RWPE1 (cell line): ENCODE data around the gene RPS6KA3.

Experiments used
- CTCF ChIA-PET: fragments of 350-600 bp; sonication (Branson Sonifier 250); formaldehyde crosslinking; extraction: SDS; loops from one replicate; lab custom pipeline; 2021; lab: Yijun Ruan, JAX
- POLR2A ChIA-PET: fragments of 400-600 bp; formaldehyde crosslinking; extraction: SDS; loops from one replicate; lab custom pipeline; 2020; ENCODE audit warnings: antibody characterized with exemption; ENCODE audit not compliant: low non-redundant PET; lab: Yijun Ruan, JAX
- DNase-seq: peaks from one replicate; pipeline ENCODE4 v3.0.0; 2012; ENCODE audit warnings: low spot score
- H3K27ac ChIP-seq: fragments of 450-650 bp; 2 replicates; pipeline ENCODE4 v1.5.1; 2017
- CTCF ChIP-seq: fragments of 450-650 bp; conservative IDR thresholded peaks from 2 replicates; pipeline ENCODE4 v1.5.1; 2017; ENCODE audit warnings: low read depth, mild to moderate bottlenecking

Gene RPS6KA3

DNA sequence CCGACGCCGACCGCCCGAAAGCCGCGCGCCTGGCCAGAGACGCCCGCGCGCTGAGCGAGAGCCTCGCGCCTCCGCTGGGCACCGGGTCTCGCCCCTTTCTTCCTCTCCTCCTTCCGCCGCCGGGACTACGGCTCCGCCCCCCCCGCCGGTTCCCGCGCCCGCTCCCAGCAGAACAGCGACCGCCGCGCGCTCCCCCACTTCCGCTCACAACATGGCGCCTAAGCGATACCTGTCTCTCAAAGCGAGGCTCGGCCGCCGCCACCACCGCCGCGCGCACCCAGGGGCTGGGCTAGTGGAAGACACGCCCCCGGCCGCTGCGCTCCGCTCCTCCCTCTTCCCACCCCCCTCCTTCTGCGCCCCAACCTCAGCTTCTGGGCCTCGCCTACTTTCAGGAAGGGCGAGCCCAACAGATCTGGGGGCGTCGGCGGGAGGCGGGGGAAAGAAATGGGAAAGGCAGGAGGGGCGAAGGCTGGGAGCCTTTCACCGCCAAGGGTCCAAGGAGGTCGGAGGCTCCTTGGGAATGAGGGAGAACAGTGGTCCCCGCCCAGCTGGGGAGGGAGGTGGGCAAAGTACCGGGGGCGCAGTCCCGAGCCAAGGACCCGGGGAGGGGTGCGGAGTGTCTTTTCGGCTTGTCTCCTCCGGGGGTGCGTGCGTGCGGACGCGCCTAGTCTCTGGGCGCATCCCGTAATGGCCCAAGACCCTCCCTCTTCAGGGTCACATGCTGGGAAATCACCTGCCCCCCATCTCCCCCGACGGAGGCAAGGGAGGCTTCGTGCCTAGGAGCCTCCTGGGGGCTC, at the start of gene RPS6KA3:
Gene RPS6KA3, minus strand, starts transcription at position 100 of the 797 bp plus-strand sequence. CDS start 277 bp downstream, outside the sequence.
- DNase-seq = peak; percentile 75
- ChIA-PET CTCF (interaction anchor here (0.6 kb wide), 1 partner anchor 191 kb away, joined by 3 read pairs; no protein-coding TSS in a partner anchor), POLR2A (interaction anchor here (0.6 to 0.7 kb wide), 3 partner anchors 50 to 148 kb away, joined by 4 to 5 read pairs (median 4); no protein-coding TSS in a partner anchor)
- peak within 1 kb of the TSS; percentile 85 for H3K27ac ChIP-seq
- TF ChIP-seq CTCF = no peak

DNA sequence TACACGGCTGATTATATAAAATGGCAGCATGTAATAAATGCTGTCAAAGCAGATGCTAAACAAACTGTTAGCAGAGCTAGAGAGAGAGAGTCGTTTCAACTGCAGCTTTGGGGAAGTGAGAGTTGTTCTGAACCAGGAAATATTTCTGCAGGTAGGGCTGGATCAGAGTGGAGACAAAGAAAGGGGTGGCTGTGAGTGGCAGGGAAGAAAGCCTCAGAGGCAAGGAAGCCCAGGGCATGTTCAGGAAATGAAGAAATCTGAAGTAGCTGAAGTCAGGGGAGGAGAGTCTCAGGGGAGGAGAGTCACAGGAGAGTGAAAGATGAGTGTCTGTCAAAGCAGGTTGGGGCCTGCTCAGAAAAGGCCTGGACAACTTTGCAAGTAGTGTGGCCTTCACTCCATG, 48.4 kb upstream of the RPS6KA3 start:
- no peak for TF ChIP-seq CTCF
- ChIA-PET CTCF (no interaction called here), POLR2A (no interaction called here)
- peak; percentile 62 for DNase-seq
- H3K27ac ChIP-seq = no peak overlapping the region

- ChIA-PET POLR2A (no interaction called here), CTCF (no interaction called here)
- no peak for DNase-seq
- no peak overlapping the region for H3K27ac ChIP-seq
- TF ChIP-seq CTCF = no peak
Measured at GRCh38 chrX:20313899-20314298, 47.2 kb upstream of the RPS6KA3 start.

- POLR2A ChIA-PET = no interaction called here
- H3K27ac ChIP-seq = no peak overlapping the region
- no peak for DNase-seq
- TF ChIP-seq CTCF = no peak
- CTCF ChIA-PET = no interaction called here
Measured at GRCh38 chrX:20312018-20312417, 45.3 kb upstream of the RPS6KA3 start.

DNA sequence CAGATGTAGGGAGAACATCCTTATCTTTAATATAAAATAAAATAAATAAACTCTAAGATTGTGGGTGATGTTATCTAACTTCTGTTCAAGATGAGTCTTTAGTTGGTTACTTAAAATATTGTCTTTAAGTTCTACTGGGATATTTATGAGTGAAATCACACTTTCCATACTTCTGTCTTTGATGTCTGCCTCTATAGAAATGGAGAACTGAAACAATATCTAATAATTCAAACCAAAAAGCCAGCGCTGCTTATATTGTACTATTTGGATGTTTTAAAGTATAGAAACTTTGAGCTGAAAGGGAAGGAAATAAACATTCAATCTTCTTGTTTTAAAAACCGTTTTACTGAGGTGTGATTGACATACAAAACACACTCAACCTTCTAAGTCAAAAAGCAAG, 44.8 kb upstream of the RPS6KA3 start:
- CTCF ChIA-PET = no interaction called here
- no peak for DNase-seq
- no peak for TF ChIP-seq CTCF

GRCh38 chrX:20309806-20310205, 43.1 kb upstream of the RPS6KA3 start:
- CTCF ChIA-PET = interaction anchor here (0.8 kb wide), 1 partner anchor 243 kb away, joined by 3 read pairs; no protein-coding TSS in a partner anchor
- POLR2A ChIA-PET = no interaction called here
- H3K27ac ChIP-seq = no peak overlapping the region
- TF ChIP-seq CTCF = no peak
- DNase-seq = no peak

More for the DNA sequence above, 44.8 kb upstream of the RPS6KA3 start:
- POLR2A ChIA-PET = no interaction called here
- H3K27ac ChIP-seq = no peak overlapping the region
